Panc1 (cell line): ENCODE measurements around the gene ST3GAL4. TPM values are rescaled to one million over a fixed set of nuclear protein-coding genes. Genes with fewer than 3 reads are reported as not detected.
A peak's percentile ranks its signal among the peaks of the same experiment; 100 is the strongest.
"Not testable (repeated sequence)": the region's sequence is repeated elsewhere in the genome, so short reads cannot be mapped to it uniquely, and the experiment has no call there.

Source experiments
- ATAC-seq: fragments of 200-7000 bp; cut with Tn5 transposase; 2 replicates; pipeline ENCODE4 v1.9.1; 2020; ENCODE audit warnings: mild to moderate bottlenecking, moderate library complexity
- BruUV-seq: library from RNA; stranded (reverse); fragments of 400-500 nt; replicated peaks from 2 replicates; lab custom pipeline; 2021; lab: Mats Ljungman, UMichigan
- CTCF ChIA-PET: fragments of 300-600 bp; sonication (Branson Sonifier 250); formaldehyde crosslinking; loops from one replicate; lab custom pipeline; 2022; ENCODE audit warnings: antibody characterized with exemption; lab: Charles Lee
- POLR2A ChIA-PET: fragments of 300-600 bp; sonication (Branson Sonifier 250); formaldehyde crosslinking; loops from one replicate; lab custom pipeline; 2022; ENCODE audit warnings: antibody characterized with exemption; lab: Charles Lee
- DNase-seq: peaks from one replicate; pipeline ENCODE4 v3.0.0-alpha.2; 2010; ENCODE audit warnings: low read depth, low spot score
- H3K27ac ChIP-seq: 2 replicates; pipeline ENCODE4 v1.5.1; 2011; ENCODE audit warnings: mild to moderate bottlenecking, low read length, inconsistent platforms
- H3K27me3 ChIP-seq: fragments of 200-500 bp; sonication (Bioruptor generic); 2 replicates; pipeline ENCODE4 v1.6.0; 2014; ENCODE audit warnings: low read length, inconsistent platforms; ENCODE audit not compliant: control insufficient read depth, insufficient read depth
- H3K36me3 ChIP-seq: fragments of 200-500 bp; sonication (Bioruptor generic); 2 replicates; pipeline ENCODE4 v1.5.1; 2014; ENCODE audit warnings: inconsistent platforms, mild to moderate bottlenecking, low read length, moderate library complexity; ENCODE audit not compliant: control insufficient read depth, insufficient read depth
- H3K4me1 ChIP-seq: 2 replicates; pipeline ENCODE4 v1.5.1; 2011; ENCODE audit warnings: inconsistent platforms, mild to moderate bottlenecking, low read length, moderate library complexity; ENCODE audit not compliant: control insufficient read depth, insufficient read depth
- H3K4me3 ChIP-seq, 2 experiments: 2 replicates each; pipeline ENCODE4 v1.5.1; 2011 to 2012; ENCODE audit warnings: low read depth in 2 of 2, low read length in 2 of 2, mild to moderate bottlenecking in 2 of 2, inconsistent platforms in 1 of 2, moderate library complexity in 1 of 2
- H3K9me3 ChIP-seq: fragments of 200-500 bp; sonication (Bioruptor generic); 2 replicates; pipeline ENCODE4 v1.5.1; 2014; ENCODE audit warnings: low read depth, mild to moderate bottlenecking, inconsistent platforms, low read length, moderate library complexity; ENCODE audit not compliant: control insufficient read depth, insufficient read depth
- CTCF ChIP-seq: fragments of 450-650 bp; IDR thresholded peaks from 2 replicates; pipeline ENCODE4 v1.5.1; 2017; ENCODE audit warnings: mild to moderate bottlenecking
- POLR2AphosphoS5 ChIP-seq: IDR thresholded peaks from 2 replicates; pipeline ENCODE4 v1.6.1; 2012; ENCODE audit warnings: mild to moderate bottlenecking, low read depth, low read length, moderate library complexity
- REST ChIP-seq, 2 experiments: IDR thresholded peaks; 2 replicates each; pipeline ENCODE4 v1.6.1; 2011 to 2012; ENCODE audit warnings: low read depth in 2 of 2, control low read depth in 1 of 2, low read length in 1 of 2, mild to moderate bottlenecking in 1 of 2, moderate library complexity in 1 of 2; ENCODE audit not compliant: insufficient read depth in 1 of 2
- SIN3A ChIP-seq: IDR thresholded peaks from 2 replicates; pipeline ENCODE4 v1.6.1; 2012; ENCODE audit warnings: low read depth, mild to moderate bottlenecking, low read length, moderate library complexity, borderline replicate concordance; ENCODE audit not compliant: insufficient read depth
- TCF7L2 ChIP-seq: IDR thresholded peaks from 2 replicates; pipeline ENCODE4 v1.6.1; 2011; ENCODE audit warnings: mild to moderate bottlenecking, low read depth, low read length, inconsistent platforms
- in situ Hi-C: cut with HindIII; loops from 2 replicates; pipeline ENCODE4 v1.10.0; 2016; ENCODE audit warnings: low sequenced_read_pairs, low pct_unique_long_range_greater_than_20kb
- intact Hi-C: fragments of 100-400 bp; cut with micrococcal nuclease; formaldehyde crosslinking; loops from one replicate; pipeline ENCODE4 v1.10.0; 2022; ENCODE audit not compliant: unreplicated experiment
- total RNA-seq: library from RNA; stranded (reverse); gene quantifications from one replicate; pipeline ENCODE4 v1.2.1, GENCODE V29; 2021; ENCODE audit not compliant: unreplicated experiment

The ST3GAL4 gene
- total RNA-seq, 1 experiment from 2014 or later: 56.6 TPM

- TF ChIP-seq TCF7L2: no peak
- no peak for TF ChIP-seq POLR2AphosphoS5
- TF ChIP-seq CTCF: no peak
- TF ChIP-seq REST (IDR thresholded peaks at IDR 0.05; ENCODE audit: insufficient read depth in 1 of 2, low read depth in 2 of 2, low read length in 1 of 2): no peak
- CTCF ChIA-PET: no interaction called here
- H3K36me3 ChIP-seq: no peaks in the 10 kb centered on the region
- H3K9me3 ChIP-seq: no peaks in the 10 kb centered on the region
- in situ Hi-C loops: no loop called here
- DNase-seq: no peak
- POLR2A ChIA-PET: no interaction called here
- 0 out of 2 replicates have a peak, but pooled peaks have one; percentile 8 for ATAC-seq
- H3K4me3 ChIP-seq: no peak overlapping the region
- BruUV-seq: no TSS peak
- H3K27me3 ChIP-seq: no peaks in the 10 kb centered on the region
- intact Hi-C loops: no loop called here
- peak overlapping the region; percentile 51; the same call in 1 of the 2 replicates for H3K27ac ChIP-seq
- peaks cover 18% of the 10 kb centered on the region for H3K4me1 ChIP-seq
These were observed 30.7 kb downstream of the ST3GAL4 start for GRCh38 chr11:126385991-126386728.

GRCh38 chr11:126386729-126387071 is 31.2 kb downstream of the ST3GAL4 start:
- H3K9me3 ChIP-seq, intact Hi-C loops, in situ Hi-C loops, H3K4me3 ChIP-seq, H3K36me3 ChIP-seq, BruUV-seq, CTCF ChIA-PET, H3K27ac ChIP-seq, DNase-seq, POLR2A ChIA-PET, H3K27me3 ChIP-seq: not testable (repeated sequence)
- H3K4me1 ChIP-seq: peaks cover 18% of the 10 kb centered on the region
- ATAC-seq: peak; percentile 25; the same call in 1 of the 2 replicates

- ChIA-PET CTCF (no interaction called here), POLR2A (no interaction called here)
- in situ Hi-C loops: no loop called here
- peaks cover 18% of the 10 kb centered on the region for H3K4me1 ChIP-seq
- no peaks in the 10 kb centered on the region for H3K36me3 ChIP-seq
- DNase-seq (no peak), ATAC-seq (no peak)
- no TSS peak for BruUV-seq
- no peak overlapping the region for H3K4me3 ChIP-seq
- H3K9me3 ChIP-seq: no peaks in the 10 kb centered on the region
- intact Hi-C loops: no loop called here
- TF ChIP-seq SIN3A: no peak
- TF ChIP-seq REST (IDR thresholded peaks at IDR 0.05; ENCODE audit: insufficient read depth in 1 of 2, low read depth in 2 of 2, low read length in 1 of 2): no peak
- TF ChIP-seq TCF7L2: no peak
- TF ChIP-seq CTCF: no peak
- TF ChIP-seq POLR2AphosphoS5: no peak
- no peaks in the 10 kb centered on the region for H3K27me3 ChIP-seq
- no peak overlapping the region for H3K27ac ChIP-seq
These were observed 32.4 kb downstream of the ST3GAL4 start for GRCh38 chr11:126387857-126388256.
